ENCODE results near the gene DUSP15. TPM values are rescaled to one million over a fixed set of nuclear protein-coding genes. Genes with fewer than 3 reads are reported as not detected.
A peak's percentile ranks its signal among the peaks of the same experiment; 100 is the strongest.

Gene DUSP15
- total RNA-seq, 1 experiment from 2014 or later = not detected

DNA sequence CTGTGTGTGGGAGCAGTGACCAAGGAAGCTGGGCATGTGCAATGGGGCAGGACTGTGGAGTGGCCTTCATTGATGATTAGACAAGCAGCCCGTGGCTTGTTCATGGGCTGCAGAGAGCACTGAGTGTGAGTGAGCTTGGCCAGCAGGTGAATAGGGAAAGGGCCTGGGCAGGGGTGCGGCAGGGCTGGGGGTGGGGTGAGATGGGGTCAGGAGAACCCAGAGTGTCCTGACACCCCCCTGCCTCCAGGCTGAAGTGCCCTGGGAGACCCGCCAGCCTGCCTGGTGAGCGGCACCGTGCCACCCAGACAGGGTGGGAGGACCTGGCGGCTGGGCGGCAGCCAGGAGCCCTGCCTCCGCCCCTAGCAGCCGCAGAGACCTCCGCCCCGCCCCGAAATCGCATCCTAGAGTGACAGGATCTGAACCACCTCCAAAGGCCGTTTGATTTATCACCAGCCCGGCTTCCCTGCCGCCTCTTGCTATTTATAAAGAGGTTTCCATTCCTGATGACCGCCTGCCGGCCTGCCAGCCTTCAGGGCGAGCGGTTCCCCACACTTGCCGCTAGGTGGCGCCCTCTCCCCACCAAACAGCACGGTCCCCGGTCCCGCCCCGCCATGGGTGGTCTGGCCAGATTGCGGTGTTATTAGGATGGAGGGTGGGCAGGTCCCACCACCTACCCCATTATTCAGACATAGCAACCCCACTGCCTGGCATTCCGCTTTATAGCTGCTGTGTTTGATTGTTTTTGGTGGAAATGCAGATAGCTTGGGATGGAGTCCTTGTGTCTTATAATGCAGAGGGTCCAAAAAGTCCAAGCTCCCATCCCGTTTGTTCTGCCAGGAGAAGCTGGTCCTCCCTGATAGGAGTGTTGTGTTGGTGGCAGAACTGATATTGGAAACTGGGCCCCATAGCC, 47.7 kb downstream of the DUSP15 start:
- peaks cover 0 to 9% of the 10 kb centered on the region in 2 experiments; a peak in 1 of 4 replicates for H3K4me1 ChIP-seq (ENCODE audit: control insufficient read depth in 1 of 2, insufficient read depth in 2 of 2, low read length in 2 of 2)
- ChIA-PET POLR2A (interaction anchor here (1.0 kb wide), 1 partner anchor 16 kb away, joined by 4 read pairs; no protein-coding TSS in a partner anchor), RAD21 (ENCODE audit: low non-redundant PET in 1 of 2, low total read pairs in 2 of 2, uncharacterized antibody in 2 of 2, unreplicated experiment in 2 of 2) (interaction anchor here (0.7 to 1.7 kb wide), 5 partner anchors 11 to 195 kb away, joined by 3 to 6 read pairs (median 4); no protein-coding TSS in a partner anchor), CTCF (interaction anchor here (0.6 to 3.5 kb wide), 15 partner anchors 11 to 956 kb away, joined by 3 to 17 read pairs (median 4); partner anchors contain the start of genes FOXS1 and PDRG1)
- H3K4me2 ChIP-seq (ENCODE audit: low read length) = peak overlapping the region; percentile 62
- ATAC-seq (peak; percentile 92), DNase-seq (ENCODE audit: low read depth, low spot score) (no peak)
- TF ChIP-seq, protein P1, sequence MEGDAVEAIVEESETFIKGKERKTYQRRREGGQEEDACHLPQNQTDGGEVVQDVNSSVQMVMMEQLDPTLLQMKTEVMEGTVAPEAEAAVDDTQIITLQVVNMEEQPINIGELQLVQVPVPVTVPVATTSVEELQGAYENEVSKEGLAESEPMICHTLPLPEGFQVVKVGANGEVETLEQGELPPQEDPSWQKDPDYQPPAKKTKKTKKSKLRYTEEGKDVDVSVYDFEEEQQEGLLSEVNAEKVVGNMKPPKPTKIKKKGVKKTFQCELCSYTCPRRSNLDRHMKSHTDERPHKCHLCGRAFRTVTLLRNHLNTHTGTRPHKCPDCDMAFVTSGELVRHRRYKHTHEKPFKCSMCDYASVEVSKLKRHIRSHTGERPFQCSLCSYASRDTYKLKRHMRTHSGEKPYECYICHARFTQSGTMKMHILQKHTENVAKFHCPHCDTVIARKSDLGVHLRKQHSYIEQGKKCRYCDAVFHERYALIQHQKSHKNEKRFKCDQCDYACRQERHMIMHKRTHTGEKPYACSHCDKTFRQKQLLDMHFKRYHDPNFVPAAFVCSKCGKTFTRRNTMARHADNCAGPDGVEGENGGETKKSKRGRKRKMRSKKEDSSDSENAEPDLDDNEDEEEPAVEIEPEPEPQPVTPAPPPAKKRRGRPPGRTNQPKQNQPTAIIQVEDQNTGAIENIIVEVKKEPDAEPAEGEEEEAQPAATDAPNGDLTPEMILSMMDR (IDR thresholded peaks at IDR 0.05 in 2 of 3, conservative IDR thresholded peaks at IDR 0.05 in 1 of 3; ENCODE audit: borderline replicate concordance in 1 of 3, insufficient read depth in 1 of 3, low read depth in 2 of 3, low read length in 2 of 3) = peak; percentile 91 to 99 (median 95)
- no peak for TF ChIP-seq ELF1 (IDR thresholded peaks at IDR 0.05; ENCODE audit: borderline replicate concordance, low read depth)
- TF ChIP-seq POLR2AphosphoS5 (IDR thresholded peaks at IDR 0.05; ENCODE audit: low read depth, low read length) = no peak
- TF ChIP-seq RAD21 (IDR thresholded peaks at IDR 0.05; ENCODE audit: low read depth) = peak; percentile 98
- TF ChIP-seq YY1 (IDR thresholded peaks at IDR 0.05; ENCODE audit: extremely low read depth, insufficient replicate concordance, low read depth, low read length) = no peak
- no peak for TF ChIP-seq SIN3A (IDR thresholded peaks at IDR 0.05; ENCODE audit: low read depth)
- no peak for TF ChIP-seq JUND (IDR thresholded peaks at IDR 0.05)
- TF ChIP-seq ZFX (IDR thresholded peaks at IDR 0.05) = no peak
- H3K4me3 ChIP-seq (replicated peaks in 1 of 2; ENCODE audit: low read depth in 1 of 2, low read length in 2 of 2) = no peak overlapping the region; a peak in 1 of 4 replicates
- no peak overlapping the region for H3K27ac ChIP-seq (ENCODE audit: low read depth, low read length)
- no peaks in the 10 kb centered on the region for H3K79me2 ChIP-seq (ENCODE audit: insufficient read depth, low read length)
- H4K20me1 ChIP-seq (ENCODE audit: insufficient read depth) = no peaks in the 10 kb centered on the region
- no peaks in the 10 kb centered on the region for H3K27me3 ChIP-seq (ENCODE audit: insufficient read depth, low read length)
- no peak overlapping the region for H3K9ac ChIP-seq (ENCODE audit: low read length)
- intact Hi-C loops (cut with micrococcal nuclease) = loop anchor here (1.0 to 2.0 kb wide), 4 partner anchors 24 to 830 kb away; no protein-coding TSS in a partner anchor
- no peaks in the 10 kb centered on the region for H3K36me3 ChIP-seq (ENCODE audit: control insufficient read depth in 1 of 2, insufficient read depth in 2 of 2, low read length in 2 of 2)
- H3K9me2 ChIP-seq (ENCODE audit: insufficient read depth) = no peaks in the 10 kb centered on the region
- no peaks in the 10 kb centered on the region for H3K9me3 ChIP-seq (ENCODE audit: control insufficient read depth in 1 of 2, insufficient read depth in 1 of 2, low read depth in 1 of 2, low read length in 2 of 2)
- no TSS peak for BruUV-seq (replicated peaks)
- H2AFZ ChIP-seq (ENCODE audit: low read depth, low read length, poor library complexity, severe bottlenecking) = no peak overlapping the region
